GM12891 (cell line): ENCODE data around the gene OPRM1.

Experiments
- POLR2A ChIP-seq: IDR thresholded peaks from 2 replicates; pipeline ENCODE4 v1.6.1; 2011; ENCODE audit warnings: low read depth, low read length, control low read depth
- POLR2AphosphoS5 ChIP-seq: IDR thresholded peaks from 2 replicates; pipeline ENCODE4 v1.6.1; 2011; ENCODE audit warnings: low read depth, low read length, control low read depth
- SPI1 ChIP-seq: IDR thresholded peaks from 2 replicates; pipeline ENCODE4 v1.6.1; 2011; ENCODE audit warnings: low read depth, low read length, control low read depth
- TAF1 ChIP-seq: IDR thresholded peaks from 2 replicates; pipeline ENCODE4 v1.6.1; 2011; ENCODE audit warnings: low read depth, low read length, control low read depth

DNA sequence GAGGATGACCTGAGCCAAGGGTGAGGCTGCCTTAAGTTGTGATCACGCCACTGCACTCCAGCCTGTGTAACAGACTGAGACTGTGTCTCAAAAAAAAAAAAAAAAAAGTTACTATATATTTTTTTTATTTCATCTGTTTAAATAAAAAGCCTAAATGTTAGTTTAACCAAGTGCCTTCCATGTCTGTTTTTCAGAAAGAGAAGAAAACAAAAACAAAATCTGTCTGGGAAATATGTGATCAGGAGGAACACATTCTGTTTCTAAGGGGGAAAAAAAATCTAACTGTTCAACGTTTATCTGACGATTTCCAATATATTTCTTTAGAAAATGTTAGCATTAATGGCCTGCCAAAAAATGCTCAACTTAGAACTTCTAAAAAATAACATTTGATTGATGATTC, 170.5 kb downstream of the OPRM1 start:
- TF ChIP-seq POLR2A, result no peak
- TF ChIP-seq SPI1, result no peak
- TF ChIP-seq POLR2AphosphoS5, result no peak
- no peak for TF ChIP-seq TAF1
